GM18502 (cell line): ENCODE measurements around the gene SORCS2.

Experiments
- ATAC-seq: cut with Tn5 transposase; IDR thresholded peaks from one replicate; pipeline ENCODE4 v1.9.1; 2021; ENCODE audit warnings: mild to moderate bottlenecking; ENCODE audit not compliant: unreplicated experiment, poor library complexity

Gene SORCS2

GRCh38 chr4:7430368-7430964, 238.1 kb downstream of the SORCS2 start:
- no peak for ATAC-seq

DNA sequence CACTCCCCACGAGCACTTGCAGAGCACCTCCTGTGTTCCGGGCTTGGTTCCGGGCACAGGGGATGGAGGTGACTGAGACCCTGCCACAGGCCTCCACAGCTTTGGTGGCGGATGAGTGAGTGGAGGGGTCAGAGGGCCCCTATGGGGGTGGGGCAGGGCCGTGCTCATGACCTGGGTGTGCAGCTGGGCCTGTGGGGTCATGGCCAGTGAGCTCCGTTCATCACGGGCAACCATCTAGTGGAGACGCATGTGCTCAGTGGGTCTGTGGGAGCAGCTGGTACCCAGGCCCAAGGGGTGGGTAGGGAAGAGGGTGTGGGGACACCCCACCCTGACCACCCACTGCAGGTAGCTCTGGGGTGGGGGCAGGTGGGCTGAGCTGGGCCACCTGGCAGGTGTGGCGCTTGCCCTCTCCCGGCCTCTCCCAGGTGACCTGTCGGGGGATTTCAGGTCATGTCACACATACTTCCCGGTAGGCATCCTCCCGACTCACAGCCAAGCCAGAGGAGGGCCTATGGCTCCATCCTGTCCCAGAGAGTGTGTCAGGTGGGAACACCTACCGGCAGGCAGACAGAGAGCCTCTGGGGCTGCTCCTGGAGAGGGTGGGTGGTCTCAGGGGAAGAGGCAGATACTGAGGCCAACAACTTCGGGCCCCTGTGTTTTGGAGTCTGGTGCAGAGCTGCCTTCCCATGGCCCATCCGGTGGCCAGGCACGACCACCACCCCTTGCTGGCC, 238.8 kb downstream of the SORCS2 start:
- ATAC-seq: no peak

DNA sequence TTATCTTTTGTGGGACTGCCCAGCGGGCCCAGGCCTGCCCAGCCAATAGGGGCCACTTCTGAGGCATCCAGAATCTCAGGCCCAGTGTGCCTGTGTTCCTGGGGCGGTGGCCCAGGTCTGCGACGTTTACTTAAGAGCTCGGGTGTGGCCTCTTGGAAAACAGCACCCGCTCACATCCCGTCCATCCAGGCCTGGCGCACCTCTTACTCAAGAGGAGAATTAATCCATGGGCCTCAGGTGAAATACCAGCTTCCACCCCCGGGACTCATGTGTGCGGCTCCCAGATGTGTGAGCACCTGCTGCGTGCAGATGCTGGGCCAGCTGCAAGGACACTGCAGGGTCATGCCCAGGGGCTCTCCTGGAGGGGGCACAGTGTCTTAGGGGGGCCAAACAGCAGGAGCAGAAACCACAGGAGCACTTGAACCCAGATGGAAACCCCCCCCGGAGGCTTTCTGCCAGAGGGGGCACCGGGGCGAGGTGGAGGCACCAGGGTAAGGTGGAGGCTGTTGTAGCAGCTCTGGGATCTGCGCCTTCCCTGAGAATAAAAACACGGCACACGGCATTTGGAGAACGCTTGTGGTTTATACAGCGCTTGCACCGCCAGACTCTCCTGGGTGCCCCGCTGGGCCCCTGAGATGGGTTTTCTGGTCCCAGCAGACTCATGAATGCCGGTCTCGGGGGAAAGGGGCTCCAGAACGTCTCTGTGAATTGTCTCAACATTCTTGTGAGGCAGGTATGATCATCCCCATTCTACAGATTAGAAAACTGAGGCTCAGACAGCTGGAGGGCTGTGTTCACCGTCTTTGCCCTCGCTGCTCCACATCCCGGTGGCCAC, 239.6 kb downstream of the SORCS2 start:
- no peak for ATAC-seq

DNA sequence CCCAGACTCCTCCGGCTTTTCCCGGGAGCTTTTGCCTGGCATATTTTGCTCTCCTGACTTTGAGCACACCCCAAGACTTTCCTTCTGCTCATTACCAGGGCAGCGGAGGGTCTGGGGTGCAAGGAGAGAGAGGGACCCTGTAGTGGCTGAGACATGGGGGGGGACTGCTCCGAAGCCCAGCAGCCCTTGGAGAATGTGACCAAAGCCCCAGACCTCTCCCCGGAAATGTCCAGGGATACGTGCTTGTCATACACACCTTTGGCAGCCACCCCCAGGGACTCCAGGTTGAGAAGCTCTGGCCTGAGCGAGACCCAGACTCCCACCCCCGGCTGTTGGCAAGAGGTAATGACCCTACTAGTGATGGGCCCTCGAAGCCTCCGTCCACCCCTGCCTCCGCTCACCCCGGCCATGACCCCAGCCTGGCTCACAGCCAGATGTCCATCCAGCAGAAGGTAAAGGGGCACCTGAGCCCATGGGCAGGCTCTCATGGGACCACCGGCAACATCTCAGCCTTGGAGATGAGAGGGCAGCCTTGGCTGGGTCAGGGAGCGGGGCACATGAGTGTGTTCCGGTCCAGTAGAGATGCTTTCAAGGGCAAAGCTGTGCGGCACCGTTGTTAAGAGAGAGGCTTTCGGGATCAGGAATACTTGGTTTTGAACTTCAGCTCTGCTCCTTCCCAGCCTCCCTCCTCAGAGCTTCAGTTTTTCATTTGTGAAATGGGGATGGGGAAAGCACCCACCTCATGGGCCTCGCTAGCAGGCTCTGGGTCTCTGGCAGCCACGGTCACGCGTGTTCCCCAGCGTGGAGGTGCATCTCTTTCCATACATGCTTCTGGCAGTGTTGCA, 240.4 kb downstream of the SORCS2 start:
- no peak for ATAC-seq

- no peak for ATAC-seq
Measured at GRCh38 chr4:7433376-7434140, 241.2 kb downstream of the SORCS2 start.

GRCh38 chr4:7434141-7434765, 241.9 kb downstream of the SORCS2 start:
- no peak for ATAC-seq

DNA sequence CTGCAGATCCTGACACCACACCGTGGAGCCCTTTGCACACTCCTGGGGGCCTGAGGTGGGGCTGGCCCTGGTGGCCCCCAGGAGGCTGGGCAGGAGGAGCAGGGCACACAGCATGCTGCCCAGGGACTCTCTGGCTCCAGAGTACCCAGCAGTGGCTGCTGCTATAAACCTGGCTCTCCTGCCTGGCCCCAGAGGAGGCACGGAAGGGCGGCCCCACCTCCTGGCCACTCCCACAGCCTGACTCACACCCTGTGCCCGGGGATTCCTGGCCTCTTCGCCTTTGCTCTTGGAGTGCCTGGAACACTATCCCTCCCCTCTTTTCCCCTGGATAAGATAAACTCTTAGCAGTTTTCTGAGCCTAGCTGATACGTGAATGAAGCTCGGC, 242.4 kb downstream of the SORCS2 start, which contains the start of gene PSAPL1:
Gene PSAPL1, minus strand, starts transcription at position 165 of the 385 bp plus-strand sequence. Its CDS starts 51 bp downstream, at position 114.
- ATAC-seq: no peak

GRCh38 chr4:7435471-7436061, 243.2 kb downstream of the SORCS2 start:
- no peak for ATAC-seq

DNA sequence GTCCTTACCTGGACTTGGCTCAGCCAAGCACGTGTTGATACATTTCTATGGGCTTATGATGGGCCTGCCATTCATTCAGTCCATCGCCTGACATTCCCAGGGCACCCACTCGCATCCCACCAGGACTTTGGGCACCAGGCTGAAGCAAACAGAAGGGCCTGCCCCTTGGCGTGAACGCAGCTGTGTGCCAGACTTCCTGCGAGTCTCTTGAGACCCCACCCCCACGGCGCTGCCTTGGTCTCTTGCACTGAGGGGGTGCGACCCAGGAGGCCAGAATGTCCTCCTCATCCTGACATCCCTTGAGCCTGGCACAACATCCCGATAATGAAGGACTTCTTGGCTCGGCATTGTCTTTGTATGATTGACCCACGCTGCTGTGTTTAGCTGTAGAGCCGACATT, 243.9 kb downstream of the SORCS2 start:
- ATAC-seq: no peak

- no peak for ATAC-seq
Measured at GRCh38 chr4:7439699-7440098, 247.4 kb downstream of the SORCS2 start.

DNA sequence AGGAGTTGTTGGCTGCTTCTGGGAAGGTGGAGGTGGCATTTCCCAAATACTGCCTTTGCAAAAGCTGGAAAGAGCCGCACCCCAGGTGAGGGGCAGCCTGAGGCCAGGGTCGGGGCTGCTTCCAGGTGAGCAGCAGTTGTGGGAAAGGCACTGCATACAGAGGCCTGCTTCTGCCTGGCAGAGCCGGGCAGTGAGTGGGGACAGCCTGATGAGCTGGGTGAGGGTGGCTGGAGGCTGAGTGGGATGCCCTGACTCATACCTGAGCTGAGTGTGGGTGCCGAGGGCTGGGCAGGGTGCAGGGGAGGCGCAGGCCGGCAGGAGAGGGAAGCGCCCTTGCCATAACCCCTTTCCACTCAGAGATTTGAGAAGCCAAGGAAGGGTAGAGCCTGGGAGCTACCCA, 248.9 kb downstream of the SORCS2 start:
- ATAC-seq: no peak

DNA sequence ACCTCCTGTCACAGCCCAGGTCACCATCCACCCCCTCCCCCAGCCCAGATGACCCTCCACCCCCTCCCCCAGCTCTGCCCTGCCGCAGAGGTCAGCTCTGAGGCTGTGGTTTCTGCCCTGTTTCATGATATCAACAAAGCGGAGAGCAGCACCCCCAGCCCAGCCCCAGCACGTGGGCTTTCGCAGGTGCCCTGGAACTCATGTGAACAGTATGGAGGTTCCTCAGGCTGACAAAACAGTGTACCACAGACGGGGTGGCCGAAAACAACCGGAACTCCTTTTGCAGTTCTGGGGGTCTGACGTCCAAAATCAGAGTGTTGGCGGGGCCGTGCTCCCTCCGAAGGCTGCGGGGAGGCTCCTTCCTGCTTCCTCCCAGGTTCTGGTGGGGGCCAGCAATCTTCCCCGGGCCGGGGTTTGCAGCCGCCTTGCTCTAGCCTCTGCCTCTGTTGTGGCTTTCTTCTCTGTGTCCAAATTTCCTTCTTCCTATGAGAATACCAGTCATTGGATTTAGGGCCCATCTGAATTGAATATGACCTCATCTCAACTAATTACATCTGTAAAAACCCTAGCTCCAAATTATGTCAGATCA, 250.3 kb downstream of the SORCS2 start:
- no peak for ATAC-seq

- no peak for ATAC-seq
Measured at GRCh38 chr4:7444314-7444713, 252.0 kb downstream of the SORCS2 start.

- ATAC-seq: no peak
Measured at GRCh38 chr4:7444731-7445130, 252.4 kb downstream of the SORCS2 start.

GRCh38 chr4:7447236-7447635, 254.9 kb downstream of the SORCS2 start:
- no peak for ATAC-seq

DNA sequence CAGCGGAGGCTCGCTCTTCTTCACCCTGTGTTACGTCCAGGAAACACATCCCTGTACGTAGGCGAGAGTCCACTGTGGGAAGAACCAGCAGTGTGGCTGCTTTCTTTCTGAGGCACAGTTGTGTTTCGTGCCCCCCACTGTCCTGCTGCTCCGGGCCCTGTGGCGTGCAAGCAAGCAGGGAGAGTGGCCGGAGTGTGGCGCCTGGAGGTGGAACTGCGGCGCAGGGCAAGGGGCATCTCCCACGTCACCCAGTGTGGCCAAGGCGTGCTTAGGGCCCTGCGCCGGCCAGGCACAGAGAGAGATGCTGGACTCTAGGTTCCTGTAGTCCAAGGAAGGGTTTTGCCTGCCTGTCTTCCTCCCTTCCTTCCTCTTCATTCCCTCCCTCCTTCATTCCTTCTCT, 255.7 kb downstream of the SORCS2 start:
- no peak for ATAC-seq

- ATAC-seq: no peak
Measured at GRCh38 chr4:7450775-7451433, 258.6 kb downstream of the SORCS2 start.

GRCh38 chr4:7451434-7451789, 259.1 kb downstream of the SORCS2 start:
- no peak for ATAC-seq
